Measurements from ENCODE around the gene MUC6. TPM values are rescaled to one million over a fixed set of nuclear protein-coding genes. Genes with fewer than 3 reads are reported as not detected.

The MUC6 gene
- total and polyA plus RNA-seq, 8 donors = 0.34 to 1.0 (median 0.56) TPM; not detected in 2

DNA sequence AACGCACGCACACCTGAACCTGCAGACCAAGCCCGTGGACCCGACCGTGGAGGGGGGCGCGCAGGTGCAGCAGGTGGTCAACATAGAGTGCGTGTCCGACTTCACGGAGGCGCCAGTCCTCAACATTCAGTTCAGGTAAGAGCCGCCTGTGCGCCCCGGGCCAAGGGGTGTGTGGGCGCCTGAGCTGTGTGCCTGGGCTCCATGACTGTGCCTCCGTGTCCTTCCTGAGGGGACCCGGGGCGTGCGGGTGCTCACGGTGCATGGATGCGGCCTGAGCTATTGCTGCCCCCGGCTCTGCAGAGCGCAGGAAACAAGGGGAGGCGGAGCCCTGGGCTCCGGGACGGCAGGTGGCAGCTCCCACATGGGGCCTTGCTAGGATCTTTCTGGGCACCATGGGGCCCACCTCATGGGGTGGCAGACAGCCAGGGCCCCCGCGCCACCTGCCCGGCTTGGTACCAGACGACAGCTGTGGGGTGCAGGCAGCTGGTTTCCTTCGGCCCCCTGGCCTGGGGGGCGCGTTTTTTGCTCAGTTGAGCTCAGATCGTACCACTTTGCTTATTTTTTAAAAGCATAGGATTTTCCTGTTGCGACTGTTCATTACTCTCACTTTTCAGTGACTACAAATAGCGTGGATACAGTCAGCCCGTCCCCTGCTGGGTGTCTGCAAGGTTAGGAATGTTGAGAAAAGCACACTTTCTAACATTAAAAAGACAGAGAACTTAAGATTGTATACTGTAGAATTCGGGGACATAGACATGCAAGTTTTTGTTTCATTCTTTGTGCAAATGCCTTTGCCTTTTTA is 28.3 kb downstream of the MUC6 start:
- Histone ChIP-seq H3K9me3 (no peaks in the 10 kb centered on the region), H3K4me3 (no peak overlapping the region), H3K27ac (no peak overlapping the region), H3K36me3 (peaks cover 0 to 97% of the 10 kb centered on the region in 2 donors), H3K4me1 (no peaks in the 10 kb centered on the region), H3K27me3 (no peaks in the 10 kb centered on the region)
- DNase-seq (no peak), ATAC-seq (no peak)
- intact Hi-C loops (cut with DNase I) = no loop called here
- no peak for TF ChIP-seq CTCF (IDR thresholded peaks at IDR 0.05)

- no peak for TF ChIP-seq CTCF (IDR thresholded peaks at IDR 0.05)
- Histone ChIP-seq H3K4me3 (no peak overlapping the region), H3K4me1 (no peaks in the 10 kb centered on the region), H3K27me3 (no peaks in the 10 kb centered on the region), H3K9me3 (no peaks in the 10 kb centered on the region), H3K27ac (no peak overlapping the region), H3K36me3 (peaks cover 0 to 100% of the 10 kb centered on the region in 2 donors)
- ATAC-seq (no peak), DNase-seq (no peak)
- intact Hi-C loops (cut with DNase I) = no loop called here
Measured at GRCh38 chr11:1007279-1007678, 29.2 kb downstream of the MUC6 start.

DNA sequence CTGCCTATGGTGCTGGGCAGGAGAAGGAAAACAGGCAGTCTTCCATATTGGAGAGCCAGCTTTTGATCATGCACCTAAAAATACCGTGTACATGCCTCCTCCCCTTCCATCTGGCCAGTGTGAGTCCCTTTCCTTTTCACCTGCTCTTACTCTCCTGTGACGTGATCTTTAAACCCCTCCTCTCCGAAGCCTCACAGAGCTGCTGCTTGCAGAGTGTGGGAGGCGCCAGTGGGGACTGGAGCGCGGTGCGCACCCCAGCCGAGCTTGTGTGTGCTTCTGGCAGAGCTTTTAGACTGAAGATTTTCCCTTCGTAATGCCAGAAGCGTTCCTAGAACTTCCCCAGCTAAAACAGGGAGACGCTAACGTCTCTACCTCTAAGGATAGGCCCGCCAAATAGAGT is 29.8 kb downstream of the MUC6 start:
- ATAC-seq (no peak), DNase-seq (no peak)
- no peak for TF ChIP-seq CTCF (IDR thresholded peaks at IDR 0.05)
- H3K4me1 ChIP-seq = no peaks in the 10 kb centered on the region
- H3K36me3 ChIP-seq = peaks cover 0 to 100% of the 10 kb centered on the region in 2 donors
- no peak overlapping the region for H3K4me3 ChIP-seq
- H3K27ac ChIP-seq = no peak overlapping the region
- intact Hi-C loops (cut with DNase I) = no loop called here
- H3K27me3 ChIP-seq = no peaks in the 10 kb centered on the region
- no peaks in the 10 kb centered on the region for H3K9me3 ChIP-seq

- intact Hi-C loops (cut with DNase I) = no loop called here
- DNase-seq (no peak), ATAC-seq (no peak)
- Histone ChIP-seq H3K27ac (no peak overlapping the region), H3K4me3 (no peak overlapping the region), H3K9me3 (no peaks in the 10 kb centered on the region), H3K4me1 (no peaks in the 10 kb centered on the region), H3K36me3 (peaks cover 0 to 100% of the 10 kb centered on the region in 2 donors), H3K27me3 (no peaks in the 10 kb centered on the region)
- no peak for TF ChIP-seq CTCF (IDR thresholded peaks at IDR 0.05)
Measured at GRCh38 chr11:1005928-1006327, 30.6 kb downstream of the MUC6 start.

- no peaks in the 10 kb centered on the region for H3K27me3 ChIP-seq
- no peaks in the 10 kb centered on the region for H3K9me3 ChIP-seq
- H3K36me3 ChIP-seq = peaks cover 0 to 100% of the 10 kb centered on the region in 2 donors
- ATAC-seq (no peak), DNase-seq (no peak)
- no peaks in the 10 kb centered on the region for H3K4me1 ChIP-seq
- intact Hi-C loops (cut with DNase I) = no loop called here
- no peak for TF ChIP-seq CTCF (IDR thresholded peaks at IDR 0.05)
- H3K4me3 ChIP-seq = no peak overlapping the region
- H3K27ac ChIP-seq = no peak overlapping the region
Measured at GRCh38 chr11:1003159-1003558, 33.4 kb downstream of the MUC6 start.
